ENCODE data around the gene FBLN5. TPM values are rescaled to one million over a fixed set of nuclear protein-coding genes. Genes with fewer than 3 reads are reported as not detected.

FBLN5 gene
- total and polyA plus RNA-seq, 2 of the 4 experiments (the other 2 are of a cell fraction): 10.6 to 76.4 TPM

DNA sequence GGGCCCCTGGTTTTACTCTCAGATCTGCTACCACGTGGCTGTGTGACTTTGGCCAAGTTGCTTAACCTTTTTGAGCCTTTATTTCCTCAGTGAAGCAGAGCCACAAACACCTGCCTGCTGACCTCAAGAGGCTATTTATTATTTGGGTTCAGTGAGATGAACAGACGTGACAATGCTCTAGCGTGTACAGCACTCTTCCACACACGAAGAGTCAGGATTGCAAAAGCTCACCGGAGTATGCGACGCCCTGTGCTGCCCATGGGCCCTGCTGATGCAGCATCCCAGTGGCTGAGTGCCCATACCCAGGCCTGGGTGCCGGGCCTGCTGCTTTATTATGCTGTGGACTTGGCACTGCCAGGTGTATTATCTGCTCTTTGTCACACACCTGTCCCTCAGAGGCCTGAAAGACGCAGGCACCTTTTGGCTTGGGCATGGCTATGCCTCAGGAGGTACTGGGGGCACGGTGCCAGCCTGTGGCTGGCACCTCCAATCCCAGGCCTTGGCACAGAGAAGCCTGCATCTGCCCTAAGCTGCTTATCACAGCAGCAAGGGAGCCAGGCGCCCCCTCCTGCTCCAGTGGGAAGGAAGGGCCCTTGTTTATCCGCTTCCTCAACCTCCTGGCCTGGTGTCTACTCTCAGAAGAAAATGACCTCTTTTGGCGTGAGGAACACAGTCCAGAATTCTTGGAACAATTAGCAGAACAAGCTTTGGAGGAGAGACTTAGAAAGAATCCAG is 57.9 kb downstream of the FBLN5 start:
- ATAC-seq (ENCODE audit: low read depth) (no peak), DNase-seq (no peak)
- Histone ChIP-seq H2AK5ac (ENCODE audit: low read depth, low read length) (no peak overlapping the region), H3K4me2 (ENCODE audit: low read depth, low read length) (no peak overlapping the region), H2BK5ac (ENCODE audit: low read depth, low read length, poor library complexity, severe bottlenecking) (no peak overlapping the region), H3K27ac (ENCODE audit: insufficient read depth, low read length) (no peak overlapping the region), H3K9me1 (ENCODE audit: insufficient read depth, low read length) (peaks cover 4% of the 10 kb centered on the region; the same call in 1 of the 2 replicates), H3K18ac (ENCODE audit: low read depth, low read length) (no peak overlapping the region), H3K23ac (ENCODE audit: low read depth, low read length) (no peak overlapping the region), H3K14ac (replicated peaks; ENCODE audit: low read depth, low read length) (no peak overlapping the region), H4K5ac (ENCODE audit: low read depth, low read length) (no peak overlapping the region), H3K9ac (ENCODE audit: low read depth, low read length) (no peak overlapping the region), H3K9me3 (ENCODE audit: control insufficient read depth, insufficient read depth, low read length) (no peaks in the 10 kb centered on the region), H3K4ac (ENCODE audit: low read depth, low read length) (no peak overlapping the region), H2BK20ac (ENCODE audit: low read depth, low read length) (no peak overlapping the region), H4K20me1 (ENCODE audit: insufficient read depth, low read length) (peaks cover 7% of the 10 kb centered on the region; the same call in 1 of the 2 replicates), H4K91ac (ENCODE audit: insufficient read depth, low read depth, low read length) (no peak overlapping the region), H2AK9ac (replicated peaks; ENCODE audit: low read depth, low read length, poor library complexity) (no peak overlapping the region), H3K4me1 (ENCODE audit: control insufficient read depth, insufficient read depth, low read length) (peaks cover 2% of the 10 kb centered on the region; the same call in 1 of the 2 replicates), H2AFZ (replicated peaks; ENCODE audit: low read length, poor library complexity) (no peak overlapping the region), H3K4me3 (ENCODE audit: insufficient read depth, low read depth, low read length) (no peak overlapping the region), H2BK120ac (ENCODE audit: low read depth, low read length) (no peak overlapping the region), H3K36me3 (ENCODE audit: control insufficient read depth, insufficient read depth, low read length) (peaks cover 55% of the 10 kb centered on the region), H3K27me3 (ENCODE audit: control insufficient read depth, insufficient read depth, low read length) (no peaks in the 10 kb centered on the region), H3K56ac (ENCODE audit: extremely low read depth, insufficient read depth, low read length) (no peak overlapping the region), H2BK15ac (ENCODE audit: low read depth, low read length) (no peak overlapping the region), H4K8ac (ENCODE audit: low read depth in 2 of 2, low read length in 2 of 2) (no peak overlapping the region), H3K79me1 (ENCODE audit: low read depth in 1 of 2, low read length in 2 of 2) (no peaks in the 10 kb centered on the region; a peak in 1 of 4 replicates)
- ChIA-PET CTCF (no interaction called here), POLR2A (ENCODE audit: unreplicated experiment) (no interaction called here)
- no peak for TF ChIP-seq FOS (IDR thresholded peaks at IDR 0.05; ENCODE audit: low read depth, low read length)
- no peak for TF ChIP-seq MXI1 (IDR thresholded peaks at IDR 0.05; ENCODE audit: borderline replicate concordance, low read depth, low read length)
- no peak for TF ChIP-seq RFX5 (IDR thresholded peaks at IDR 0.05; ENCODE audit: low read depth, low read length)
- no peak for TF ChIP-seq CEBPB (IDR thresholded peaks at IDR 0.05; ENCODE audit: low read depth, low read length)
- TF ChIP-seq, protein P1, sequence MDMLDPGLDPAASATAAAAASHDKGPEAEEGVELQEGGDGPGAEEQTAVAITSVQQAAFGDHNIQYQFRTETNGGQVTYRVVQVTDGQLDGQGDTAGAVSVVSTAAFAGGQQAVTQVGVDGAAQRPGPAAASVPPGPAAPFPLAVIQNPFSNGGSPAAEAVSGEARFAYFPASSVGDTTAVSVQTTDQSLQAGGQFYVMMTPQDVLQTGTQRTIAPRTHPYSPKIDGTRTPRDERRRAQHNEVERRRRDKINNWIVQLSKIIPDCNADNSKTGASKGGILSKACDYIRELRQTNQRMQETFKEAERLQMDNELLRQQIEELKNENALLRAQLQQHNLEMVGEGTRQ (IDR thresholded peaks at IDR 0.05; ENCODE audit: low read depth, low read length): no peak
- TF ChIP-seq RCOR1 (IDR thresholded peaks at IDR 0.05; ENCODE audit: insufficient replicate concordance, low read length): no peak
- no peak for TF ChIP-seq MAFK (IDR thresholded peaks at IDR 0.05; ENCODE audit: low read depth, low read length)
- TF ChIP-seq MAZ (IDR thresholded peaks at IDR 0.05; ENCODE audit: borderline replicate concordance, low read depth, low read length): no peak
- TF ChIP-seq, protein P2, sequence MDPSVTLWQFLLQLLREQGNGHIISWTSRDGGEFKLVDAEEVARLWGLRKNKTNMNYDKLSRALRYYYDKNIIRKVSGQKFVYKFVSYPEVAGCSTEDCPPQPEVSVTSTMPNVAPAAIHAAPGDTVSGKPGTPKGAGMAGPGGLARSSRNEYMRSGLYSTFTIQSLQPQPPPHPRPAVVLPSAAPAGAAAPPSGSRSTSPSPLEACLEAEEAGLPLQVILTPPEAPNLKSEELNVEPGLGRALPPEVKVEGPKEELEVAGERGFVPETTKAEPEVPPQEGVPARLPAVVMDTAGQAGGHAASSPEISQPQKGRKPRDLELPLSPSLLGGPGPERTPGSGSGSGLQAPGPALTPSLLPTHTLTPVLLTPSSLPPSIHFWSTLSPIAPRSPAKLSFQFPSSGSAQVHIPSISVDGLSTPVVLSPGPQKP (IDR thresholded peaks at IDR 0.05; ENCODE audit: borderline replicate concordance, low read depth, low read length): no peak
- TF ChIP-seq NFE2L2 (IDR thresholded peaks at IDR 0.05; ENCODE audit: low read depth, low read length): no peak
- TF ChIP-seq SMC3 (IDR thresholded peaks at IDR 0.05; ENCODE audit: low read depth, low read length): no peak
- TF ChIP-seq CHD1 (IDR thresholded peaks at IDR 0.05; ENCODE audit: low read depth, low read length): no peak
- dilution Hi-C loops (cut with HindIII; ENCODE audit: low sequenced_read_pairs, unreplicated experiment) (no loop called here), in situ Hi-C loops (cut with MboI; ENCODE audit: low sequenced_read_pairs) (no loop called here), intact Hi-C loops (cut with micrococcal nuclease) (loop anchor here (5.0 kb wide), 1 partner anchor 547 kb away; no protein-coding TSS in a partner anchor)
- no TSS peak for BruUV-seq (replicated peaks)
- 100% methylated on average over 4 of the region's 13 CpGs; no CpG with 5 or more reads in 1 of the 2 experiments for WGBS, 2 experiments (ENCODE audit: extremely low coverage in 2 of 2, insufficient read length in 1 of 2)

All from IMR-90 (cell line).